Right lobe of liver (tissue), 6 donors: Measurements from ENCODE around the gene MFSD11. TPM values are rescaled to one million over a fixed set of nuclear protein-coding genes. Genes with fewer than 3 reads are reported as not detected.
"Not testable (repeated sequence)": the region's sequence is repeated elsewhere in the genome, so short reads cannot be mapped to it uniquely, and the experiment has no call there.

Experiments used
- ATAC-seq, 4 donors: fragments of 200-7000 bp; cut with Tn5 transposase; one replicate each; pipeline ENCODE4 v1.9.1; 2020; ENCODE audit warnings: mild to moderate bottlenecking in 4 of 4, moderate library complexity in 4 of 4
- DNase-seq, 3 donors: peaks; one replicate each; pipeline ENCODE4 v3.0.0-alpha.2; 2020
- H3K27ac ChIP-seq, 3 donors: fragments of 200-600 bp; one replicate each; pipeline ENCODE4 v1.8.0; 2022
- H3K27me3 ChIP-seq, 2 donors: fragments of 200-600 bp; one replicate each; pipeline ENCODE4 v1.8.0; 2022
- H3K36me3 ChIP-seq, 4 donors: fragments of 200-600 bp; sonication (generic) in 1 of 4; one replicate each; pipeline versions ENCODE4 v1.5.1 to v1.8.0; 2017 to 2022; ENCODE audit warnings: control low read depth in 1 of 4
- H3K4me1 ChIP-seq, 4 donors: fragments of 200-600 bp; sonication (generic) in 1 of 4; one replicate each; pipeline versions ENCODE4 v1.5.1 to v1.8.0; 2017 to 2022; ENCODE audit warnings: control low read depth in 1 of 4
- H3K4me3 ChIP-seq, 3 donors: fragments of 200-600 bp; one replicate each; pipeline ENCODE4 v1.8.0; 2022
- H3K9me3 ChIP-seq, 4 donors: fragments of 200-600 bp; sonication (generic) in 1 of 4; one replicate each; pipeline versions ENCODE4 v1.5.1 to v1.8.0; 2017 to 2022; ENCODE audit warnings: control low read depth in 1 of 4
- POLR2A ChIP-seq: fragments of 450-650 bp; IDR thresholded peaks from one replicate; pipeline ENCODE4 v1.6.1; 2017; ENCODE audit warnings: antibody characterized with exemption, mild to moderate bottlenecking
- WGBS: methylation state at CpG from one replicate; pipeline ENCODE4 v1.1.6; 2018; ENCODE audit warnings: low coverage, low lambda C conversion rate; ENCODE audit not compliant: insufficient coverage; ENCODE audit errors: missing lambda C conversion rate; 5-methylcytosine and 5-hydroxymethylcytosine counted together
- intact Hi-C, 2 donors: fragments of 100-400 bp; cut with DNase I; formaldehyde crosslinking; loops; one replicate each; pipeline versions ENCODE4 v1.11.2 to v1.14.1; 2022
- total RNA-seq, 6 experiments: library from RNA; depleted of rRNA in 2 of 6; stranded (reverse); fragments of >200 nt in 2 of 6; fragmentation: NEBNext Ultra II Directional in 3 of 6; extraction: Animal tissue kit (Norgen Biotek cat#: 25700) in 3 of 6; gene quantifications; one replicate each; pipeline versions ENCODE4 v1.1.0 to v1.2.4, GENCODE V29; 2016 to 2023
- TF ChIP-seq, protein P1 (sequence below), 4 donors: fragments of 200-600 bp in 3 of 4; fragments of 450-650 bp in 1 of 4; IDR thresholded peaks; one replicate each; pipeline versions ENCODE4 v1.5.1 to v1.8.0; 2016 to 2022; ENCODE audit warnings: antibody characterized with exemption in 4 of 4, mild to moderate bottlenecking in 2 of 4
- donor health status: DM: no; HTN: yes; CAD: no.
- donor health status: DM: no; HTN: no; CAD: no.
- donor health status: DM: no; HTN: no; CAD: no.
- donor health status: DM: no; HTN: yes; CAD: no.
- donor health status: DM: no; HTN: yes; CAD: no.

MFSD11 gene
- total RNA-seq, 6 experiments from 2014 or later = 8.5 to 16.3 (median 15.3) TPM

GRCh38 chr17:76726231-76726775, 11.6 kb upstream of the MFSD11 start, which contains the start of gene JMJD6:
TSS of gene JMJD6 (minus strand) at chr17:76726606. CDS start at chr17:76726475, 131 bp downstream.
- no peaks in the 10 kb centered on the region for H3K9me3 ChIP-seq
- TF ChIP-seq POLR2A = peak; percentile 95
- TF ChIP-seq, protein P1, sequence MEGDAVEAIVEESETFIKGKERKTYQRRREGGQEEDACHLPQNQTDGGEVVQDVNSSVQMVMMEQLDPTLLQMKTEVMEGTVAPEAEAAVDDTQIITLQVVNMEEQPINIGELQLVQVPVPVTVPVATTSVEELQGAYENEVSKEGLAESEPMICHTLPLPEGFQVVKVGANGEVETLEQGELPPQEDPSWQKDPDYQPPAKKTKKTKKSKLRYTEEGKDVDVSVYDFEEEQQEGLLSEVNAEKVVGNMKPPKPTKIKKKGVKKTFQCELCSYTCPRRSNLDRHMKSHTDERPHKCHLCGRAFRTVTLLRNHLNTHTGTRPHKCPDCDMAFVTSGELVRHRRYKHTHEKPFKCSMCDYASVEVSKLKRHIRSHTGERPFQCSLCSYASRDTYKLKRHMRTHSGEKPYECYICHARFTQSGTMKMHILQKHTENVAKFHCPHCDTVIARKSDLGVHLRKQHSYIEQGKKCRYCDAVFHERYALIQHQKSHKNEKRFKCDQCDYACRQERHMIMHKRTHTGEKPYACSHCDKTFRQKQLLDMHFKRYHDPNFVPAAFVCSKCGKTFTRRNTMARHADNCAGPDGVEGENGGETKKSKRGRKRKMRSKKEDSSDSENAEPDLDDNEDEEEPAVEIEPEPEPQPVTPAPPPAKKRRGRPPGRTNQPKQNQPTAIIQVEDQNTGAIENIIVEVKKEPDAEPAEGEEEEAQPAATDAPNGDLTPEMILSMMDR (IDR thresholded peaks at IDR 0.05) = no peak
- peak within 1 kb of the TSS; percentile 92 to 100 (median 93) for H3K4me3 ChIP-seq
- no peaks in the 10 kb centered on the region for H3K27me3 ChIP-seq
- peak; percentile 87 to 95 (median 90) for ATAC-seq
- 0% methylated on average over 7 of the region's 60 CpGs for WGBS
- H3K27ac ChIP-seq = peak within 1 kb of the TSS; percentile 98 to 99 (median 99)
- DNase-seq = peak; percentile 97 to 99 (median 98)
- H3K36me3 ChIP-seq = peaks cover 4 to 42% (median 22%) of the 10 kb centered on the region in 4 donors
- intact Hi-C loops = no loop called here
- H3K4me1 ChIP-seq = peaks cover 0 to 18% (median 9%) of the 10 kb centered on the region in 4 donors

- Histone ChIP-seq H3K4me3 (peak within 1 kb of the TSS; percentile 92 to 100 (median 93)), H3K9me3 (no peaks in the 10 kb centered on the region), H3K27ac (peak within 1 kb of the TSS; percentile 98 to 99 (median 99)), H3K4me1 (peaks cover 0 to 23% (median 9%) of the 10 kb centered on the region in 4 donors), H3K27me3 (no peaks in the 10 kb centered on the region), H3K36me3 (peaks cover 4 to 41% (median 19%) of the 10 kb centered on the region in 4 donors)
- no peak for TF ChIP-seq POLR2A
- TF ChIP-seq, protein P1 (IDR thresholded peaks at IDR 0.05) = peak; percentile 59 to 76 (median 63)
- WGBS = under 1% methylated on average over 31 of the region's 71 CpGs
- ATAC-seq (peak; percentile 63 to 74 (median 68)), DNase-seq (peak; percentile 89 to 90 (median 89))
- intact Hi-C loops = no loop called here
These were observed 10.9 kb upstream of the MFSD11 start, which contains the start of gene METTL23 for GRCh38 chr17:76726776-76727718. TSS of gene METTL23 (plus strand) at chr17:76726839. CDS start at chr17:76729711, 2,872 bp downstream.

- 41% methylated on average over 13 of the region's 18 CpGs for WGBS
- peaks cover 0 to 31% (median 9%) of the 10 kb centered on the region in 4 donors for H3K4me1 ChIP-seq
- no peaks in the 10 kb centered on the region for H3K27me3 ChIP-seq
- peak overlapping the region; percentile 92 to 100 (median 93) for H3K4me3 ChIP-seq
- ATAC-seq (peak in 1 of 4 donors; percentile 1), DNase-seq (no peak)
- H3K27ac ChIP-seq = peak overlapping the region; percentile 98 to 99 (median 99)
- H3K9me3 ChIP-seq = no peaks in the 10 kb centered on the region
- H3K36me3 ChIP-seq = peaks cover 4 to 42% (median 14%) of the 10 kb centered on the region in 4 donors
- no peak for TF ChIP-seq POLR2A
- TF ChIP-seq, protein P1 (IDR thresholded peaks at IDR 0.05) = no peak
- intact Hi-C loops = no loop called here
These were observed 10.0 kb upstream of the MFSD11 start for GRCh38 chr17:76727745-76728456.

- ATAC-seq, H3K27me3 ChIP-seq, intact Hi-C loops, H3K9me3 ChIP-seq, H3K27ac ChIP-seq, H3K4me3 ChIP-seq, DNase-seq: not testable (repeated sequence)
- peaks cover 0 to 48% (median 20%) of the 10 kb centered on the region in 4 donors for H3K36me3 ChIP-seq
- WGBS = 83% methylated on average over 10 of the region's 13 CpGs
- peaks cover 0 to 49% (median 15%) of the 10 kb centered on the region in 4 donors for H3K4me1 ChIP-seq
These were observed 5.9 kb upstream of the MFSD11 start for GRCh38 chr17:76731800-76732733.
